A673 (cell line): ENCODE data around the gene TMEM258. TPM values are rescaled to one million over a fixed set of nuclear protein-coding genes. Genes with fewer than 3 reads are reported as not detected.

ENCODE experiments used
- BruUV-seq: library from RNA; stranded (reverse); fragments of 400-500 nt; replicated peaks from 2 replicates; lab custom pipeline; 2021; lab: Mats Ljungman, UMichigan
- CTCF ChIA-PET: fragments of 300-600 bp; sonication (Branson Sonifier 250); formaldehyde crosslinking; loops from one replicate; lab custom pipeline; 2022; ENCODE audit warnings: antibody characterized with exemption; lab: Charles Lee
- POLR2A ChIA-PET: fragments of 300-600 bp; sonication (Branson Sonifier 250); formaldehyde crosslinking; loops from one replicate; lab custom pipeline; 2022; ENCODE audit warnings: antibody characterized with exemption; ENCODE audit not compliant: low non-redundant PET; lab: Charles Lee
- DNase-seq: peaks from one replicate; pipeline ENCODE4 v3.0.0-alpha.2; 2015; ENCODE audit warnings: low spot score
- H3K27ac ChIP-seq: fragments of 200-600 bp; sonication (generic); 2 replicates; pipeline ENCODE4 v1.5.1; 2016; ENCODE audit warnings: mixed run types, low read depth, mild to moderate bottlenecking, mixed read lengths, antibody characterized with exemption, low read length; ENCODE audit not compliant: poor library complexity, severe bottlenecking
- H3K27me3 ChIP-seq: fragments of 200-600 bp; sonication (generic); replicated peaks from 2 replicates; pipeline ENCODE4 v1.6.1; 2017; ENCODE audit warnings: mixed run types, low read depth, mild to moderate bottlenecking, mixed read lengths, antibody characterized with exemption, low read length; ENCODE audit not compliant: insufficient read depth, poor library complexity
- H3K36me3 ChIP-seq: fragments of 200-600 bp; sonication (generic); 2 replicates; pipeline ENCODE4 v1.6.1; 2016; ENCODE audit warnings: mixed run types, mild to moderate bottlenecking, mixed read lengths, antibody characterized with exemption, low read length; ENCODE audit not compliant: insufficient read depth, poor library complexity, severe bottlenecking
- H3K4me1 ChIP-seq: fragments of 200-600 bp; sonication (generic); 2 replicates; pipeline ENCODE4 v1.6.1; 2017; ENCODE audit warnings: mixed run types, mild to moderate bottlenecking, mixed read lengths, antibody characterized with exemption, low read length; ENCODE audit not compliant: insufficient read depth, poor library complexity, severe bottlenecking
- H3K4me3 ChIP-seq: fragments of 200-600 bp; sonication (generic); 2 replicates; pipeline ENCODE4 v1.5.1; 2016; ENCODE audit warnings: low read depth, mixed run types, mild to moderate bottlenecking, mixed read lengths, low read length; ENCODE audit not compliant: poor library complexity, severe bottlenecking
- H3K9me3 ChIP-seq: fragments of 200-600 bp; sonication (generic); 2 replicates; pipeline ENCODE4 v1.6.1; 2016; ENCODE audit warnings: mixed run types, low read depth, mild to moderate bottlenecking, mixed read lengths, antibody characterized with exemption, low read length; ENCODE audit not compliant: poor library complexity, severe bottlenecking
- CTCF ChIP-seq: fragments of 300-800, 200-600 bp; sonication (generic); conservative IDR thresholded peaks from 2 replicates; pipeline ENCODE4 v1.5.1; 2017; ENCODE audit warnings: low read depth, mild to moderate bottlenecking, antibody characterized with exemption, low read length, moderate library complexity, mixed read lengths
- EZH2 ChIP-seq: fragments of 200-600 bp; sonication (generic); IDR thresholded peaks from 2 replicates; pipeline ENCODE4 v1.6.1; 2017; ENCODE audit warnings: borderline replicate concordance, low read depth, mild to moderate bottlenecking, mixed read lengths, antibody characterized with exemption, low read length; ENCODE audit not compliant: poor library complexity, severe bottlenecking
- intact Hi-C: fragments of 100-400 bp; cut with micrococcal nuclease; formaldehyde crosslinking; loops from one replicate; pipeline ENCODE4 v1.10.0; 2022; ENCODE audit not compliant: unreplicated experiment
- total RNA-seq: library from RNA; stranded (reverse); gene quantifications from 2 replicates; pipeline ENCODE4 v1.2.3, GENCODE V29; 2021

The TMEM258 gene
- total RNA-seq, 1 experiment from 2014 or later: 138 TPM

- Histone ChIP-seq H3K27me3 (no peaks in the 10 kb centered on the region), H3K4me3 (no peak overlapping the region), H3K36me3 (no peaks in the 10 kb centered on the region), H3K9me3 (no peaks in the 10 kb centered on the region), H3K4me1 (no peaks in the 10 kb centered on the region), H3K27ac (no peak overlapping the region)
- DNase-seq: no peak
- ChIA-PET POLR2A (interaction anchor here (1.0 kb wide), 1 partner anchor 20 kb away, joined by 3 read pairs; no protein-coding TSS in a partner anchor), CTCF (no interaction called here)
- intact Hi-C loops: no loop called here
- no TSS peak for BruUV-seq
- TF ChIP-seq EZH2 (no peak), CTCF (no peak)
These were observed 23.9 kb downstream of the TMEM258 start for GRCh38 chr11:61768376-61769076.

- Histone ChIP-seq H3K4me1 (peaks cover 14% of the 10 kb centered on the region), H3K9me3 (no peaks in the 10 kb centered on the region), H3K4me3 (no peak overlapping the region), H3K36me3 (no peaks in the 10 kb centered on the region), H3K27me3 (no peaks in the 10 kb centered on the region), H3K27ac (no peak overlapping the region)
- no TSS peak for BruUV-seq
- CTCF ChIA-PET: no interaction called here
- intact Hi-C loops: no loop called here
- TF ChIP-seq EZH2 (no peak), CTCF (no peak)
- no peak for DNase-seq
- POLR2A ChIA-PET: no interaction called here
These were observed 26.0 kb downstream of the TMEM258 start for GRCh38 chr11:61766353-61766841.

GRCh38 chr11:61765550-61766253 lies 26.7 kb downstream of the TMEM258 start:
- BruUV-seq: no TSS peak
- CTCF ChIA-PET: no interaction called here
- DNase-seq: no peak
- Histone ChIP-seq H3K4me3 (no peak overlapping the region), H3K27ac (no peak overlapping the region), H3K9me3 (no peaks in the 10 kb centered on the region), H3K4me1 (peaks cover 14% of the 10 kb centered on the region), H3K27me3 (no peaks in the 10 kb centered on the region), H3K36me3 (no peaks in the 10 kb centered on the region)
- intact Hi-C loops: no loop called here
- no peak for TF ChIP-seq EZH2
- no peak for TF ChIP-seq CTCF
- POLR2A ChIA-PET: no interaction called here
